Colonic mucosa (tissue), 4 donors: ENCODE data around the gene ABHD4. TPM values are rescaled to one million over a fixed set of nuclear protein-coding genes. Genes with fewer than 3 reads are reported as not detected.
"Not testable (repeated sequence)": the region's sequence is repeated elsewhere in the genome, so short reads cannot be mapped to it uniquely, and the experiment has no call there.

Experiments
- DNase-seq: peaks from one replicate; pipeline ENCODE4 v3.0.0-alpha.2; 2020
- H3K27ac ChIP-seq: fragments of 200-600 bp; one replicate; pipeline ENCODE4 v1.8.0; 2021
- H3K27me3 ChIP-seq: fragments of 200-600 bp; one replicate; pipeline ENCODE4 v1.8.0; 2021
- H3K36me3 ChIP-seq: fragments of 200-600 bp; one replicate; pipeline ENCODE4 v1.8.0; 2021
- H3K4me1 ChIP-seq: fragments of 200-600 bp; one replicate; pipeline ENCODE4 v1.8.0; 2021; ENCODE audit warnings: mild to moderate bottlenecking
- H3K4me3 ChIP-seq: fragments of 200-600 bp; one replicate; pipeline ENCODE4 v1.8.0; 2021
- H3K9ac ChIP-seq, 2 donors: one replicate each; pipeline ENCODE4 v1.7.0; 2013; ENCODE audit warnings: control low read depth in 2 of 2, low read depth in 2 of 2, low read length in 2 of 2
- H3K9me3 ChIP-seq: fragments of 200-600 bp; one replicate; pipeline ENCODE4 v1.8.0; 2021
- intact Hi-C: fragments of 100-400 bp; cut with DNase I; formaldehyde crosslinking; loops from one replicate; pipeline ENCODE4 v1.14.1; 2022
- total RNA-seq, 2 donors: library from RNA; stranded (reverse); fragmentation: NEBNext Ultra II Directional in 1 of 2; extraction: Animal tissue kit (Norgen Biotek cat#: 25700) in 1 of 2; gene quantifications; one replicate each; pipeline ENCODE4 v1.2.1, GENCODE V29; 2021
- TF ChIP-seq, protein P1 (sequence below): fragments of 200-600 bp; IDR thresholded peaks from one replicate; pipeline ENCODE4 v1.8.0; 2022; ENCODE audit warnings: antibody characterized with exemption, mild to moderate bottlenecking
- donor health status: healthy.
- donor health status: DM: no; HTN: no; CAD: no.
- donor health status: DM: no; HTN: no; CAD: no.

Gene ABHD4
- total RNA-seq, 2 donors from 2014 or later: 14.5 to 32.4 TPM

DNA sequence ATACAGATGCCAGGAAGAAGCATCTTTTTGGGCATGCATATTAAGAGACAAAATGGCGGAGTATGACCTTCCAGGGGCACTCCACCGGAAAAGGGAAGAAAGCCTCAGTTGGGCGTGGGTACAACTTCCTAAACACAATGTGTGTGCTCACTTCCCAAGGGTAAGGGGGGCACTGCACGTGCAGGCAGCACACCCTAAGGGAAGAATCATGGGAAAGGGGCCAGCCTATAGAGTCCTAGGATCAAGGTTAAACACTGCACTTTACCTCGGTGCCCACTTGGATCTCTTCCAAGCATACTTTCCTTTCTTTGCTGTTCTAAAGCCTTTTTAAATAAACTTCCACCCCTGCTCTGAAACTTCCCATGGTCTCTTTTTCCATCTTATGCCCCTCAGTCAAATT is 31.3 kb downstream of the ABHD4 start:
- intact Hi-C loops: no loop called here
- Histone ChIP-seq H3K27me3 (no peaks in the 10 kb centered on the region), H3K4me3 (no peak overlapping the region), H3K27ac (no peak overlapping the region), H3K9ac (no peak overlapping the region), H3K9me3 (no peaks in the 10 kb centered on the region), H3K4me1 (no peaks in the 10 kb centered on the region), H3K36me3 (no peaks in the 10 kb centered on the region)
- TF ChIP-seq, protein P1, sequence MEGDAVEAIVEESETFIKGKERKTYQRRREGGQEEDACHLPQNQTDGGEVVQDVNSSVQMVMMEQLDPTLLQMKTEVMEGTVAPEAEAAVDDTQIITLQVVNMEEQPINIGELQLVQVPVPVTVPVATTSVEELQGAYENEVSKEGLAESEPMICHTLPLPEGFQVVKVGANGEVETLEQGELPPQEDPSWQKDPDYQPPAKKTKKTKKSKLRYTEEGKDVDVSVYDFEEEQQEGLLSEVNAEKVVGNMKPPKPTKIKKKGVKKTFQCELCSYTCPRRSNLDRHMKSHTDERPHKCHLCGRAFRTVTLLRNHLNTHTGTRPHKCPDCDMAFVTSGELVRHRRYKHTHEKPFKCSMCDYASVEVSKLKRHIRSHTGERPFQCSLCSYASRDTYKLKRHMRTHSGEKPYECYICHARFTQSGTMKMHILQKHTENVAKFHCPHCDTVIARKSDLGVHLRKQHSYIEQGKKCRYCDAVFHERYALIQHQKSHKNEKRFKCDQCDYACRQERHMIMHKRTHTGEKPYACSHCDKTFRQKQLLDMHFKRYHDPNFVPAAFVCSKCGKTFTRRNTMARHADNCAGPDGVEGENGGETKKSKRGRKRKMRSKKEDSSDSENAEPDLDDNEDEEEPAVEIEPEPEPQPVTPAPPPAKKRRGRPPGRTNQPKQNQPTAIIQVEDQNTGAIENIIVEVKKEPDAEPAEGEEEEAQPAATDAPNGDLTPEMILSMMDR: no peak
- DNase-seq: no peak

DNA sequence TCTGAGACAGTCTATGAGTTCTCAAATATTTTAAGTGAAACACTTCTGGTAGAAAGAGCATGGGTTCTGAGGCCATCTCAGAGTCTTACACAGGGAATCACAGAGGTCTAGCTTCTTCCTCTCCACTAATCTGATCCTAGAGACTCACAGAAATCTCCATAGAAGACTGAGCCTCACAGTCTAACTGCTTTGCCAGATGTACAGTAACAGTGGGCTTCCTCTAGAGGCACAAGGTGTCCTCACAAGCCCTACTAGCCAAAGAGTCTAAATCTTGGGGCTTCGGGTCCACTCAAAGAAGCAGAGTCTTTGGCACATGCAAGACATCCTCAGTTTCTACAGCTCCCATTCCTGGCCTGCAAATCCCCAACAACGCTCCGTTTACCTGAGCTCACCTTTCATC is 32.0 kb downstream of the ABHD4 start:
- DNase-seq: no peak
- TF ChIP-seq, protein P1: no peak
- Histone ChIP-seq H3K27ac (no peak overlapping the region), H3K4me3 (no peak overlapping the region), H3K9me3 (no peaks in the 10 kb centered on the region), H3K36me3 (no peaks in the 10 kb centered on the region), H3K4me1 (no peaks in the 10 kb centered on the region), H3K9ac (no peak overlapping the region), H3K27me3 (no peaks in the 10 kb centered on the region)
- intact Hi-C loops: no loop called here

DNA sequence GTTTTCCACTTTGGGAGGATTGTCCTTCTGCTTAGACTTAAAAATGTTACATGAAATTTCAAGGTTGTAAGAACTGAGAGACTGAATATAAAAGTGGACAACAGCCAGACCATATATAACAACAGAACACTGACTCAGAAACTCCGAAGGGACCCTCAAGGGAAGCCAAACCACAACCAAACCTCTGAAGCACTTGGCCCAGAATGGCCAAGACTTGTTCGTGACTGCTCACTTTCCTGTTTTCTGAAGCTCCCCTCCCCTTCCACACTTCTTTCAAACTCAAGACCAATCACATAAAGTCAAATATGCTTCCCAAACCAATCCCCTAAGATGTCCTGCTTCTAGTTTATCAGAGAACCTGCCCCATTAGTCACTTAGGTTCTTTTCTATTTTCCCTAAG is 32.4 kb downstream of the ABHD4 start:
- no peak for DNase-seq
- no peak overlapping the region for H3K9ac ChIP-seq
- no peaks in the 10 kb centered on the region for H3K4me1 ChIP-seq
- no peak overlapping the region for H3K4me3 ChIP-seq
- H3K27ac ChIP-seq: no peak overlapping the region
- TF ChIP-seq, protein P1: no peak
- intact Hi-C loops: no loop called here
- H3K27me3 ChIP-seq: no peaks in the 10 kb centered on the region
- H3K36me3 ChIP-seq: no peaks in the 10 kb centered on the region
- H3K9me3 ChIP-seq: no peaks in the 10 kb centered on the region

DNA sequence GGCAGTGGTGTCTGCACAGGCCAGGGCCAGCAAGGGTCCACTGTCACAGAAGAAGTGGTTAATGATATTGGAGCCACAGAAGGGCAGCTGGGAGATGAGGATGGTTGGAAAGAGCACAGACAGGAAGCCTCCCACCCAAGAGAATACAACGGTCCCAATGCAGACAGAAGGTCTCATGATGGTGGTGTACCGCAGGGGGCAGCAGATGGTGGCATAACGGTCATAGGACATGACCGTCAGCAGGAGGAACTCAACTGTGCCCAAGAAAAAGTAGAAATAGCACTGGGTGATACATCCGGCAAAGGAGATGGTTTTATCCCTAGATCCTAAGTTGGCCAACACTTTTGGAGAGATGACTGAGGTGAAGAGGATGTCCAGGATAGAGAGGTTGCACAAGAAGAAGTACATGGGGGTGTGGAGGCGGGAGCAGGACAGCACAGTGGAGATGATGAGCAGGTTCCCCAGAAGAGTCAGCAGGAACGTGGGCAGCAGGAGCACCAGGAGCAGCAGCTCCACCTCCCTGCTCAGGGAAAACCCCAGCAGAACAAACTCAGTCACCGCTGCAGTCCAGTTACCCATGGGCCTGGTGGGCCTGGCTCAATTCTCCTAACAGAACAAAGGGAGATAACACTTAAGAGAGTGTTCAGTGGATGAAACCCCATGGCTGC is 36.3 kb downstream of the ABHD4 start:
- Histone ChIP-seq H3K9me3 (no peaks in the 10 kb centered on the region), H3K36me3 (no peaks in the 10 kb centered on the region), H3K4me1 (no peaks in the 10 kb centered on the region), H3K27me3 (no peaks in the 10 kb centered on the region), H3K4me3 (no peak overlapping the region), H3K27ac (no peak overlapping the region), H3K9ac (no peak overlapping the region)
- TF ChIP-seq, protein P1: no peak
- no peak for DNase-seq
- intact Hi-C loops: no loop called here

DNA sequence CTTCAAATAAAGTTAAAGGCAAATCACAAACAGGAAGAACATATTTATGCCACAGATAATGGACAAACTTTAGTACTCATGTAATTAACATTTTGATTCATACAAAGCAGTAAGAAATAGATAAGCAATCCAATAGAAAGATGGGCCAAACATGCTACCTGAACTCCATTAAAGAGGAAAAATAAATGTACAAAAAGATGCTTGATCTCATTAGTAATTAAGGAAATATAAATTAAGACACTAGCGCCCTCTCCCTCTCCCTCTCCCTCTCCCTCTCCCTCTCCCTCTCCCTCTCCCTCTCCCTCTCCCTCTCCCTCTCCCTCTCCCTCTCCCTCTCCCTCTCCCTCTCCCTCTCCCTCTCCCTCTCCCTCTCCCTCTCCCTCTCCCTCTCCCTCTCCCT is 37.9 kb downstream of the ABHD4 start:
- H3K9me3 ChIP-seq, DNase-seq, H3K27ac ChIP-seq, H3K27me3 ChIP-seq, intact Hi-C loops, H3K9ac ChIP-seq, H3K4me3 ChIP-seq, H3K4me1 ChIP-seq, H3K36me3 ChIP-seq: not testable (repeated sequence)

DNA sequence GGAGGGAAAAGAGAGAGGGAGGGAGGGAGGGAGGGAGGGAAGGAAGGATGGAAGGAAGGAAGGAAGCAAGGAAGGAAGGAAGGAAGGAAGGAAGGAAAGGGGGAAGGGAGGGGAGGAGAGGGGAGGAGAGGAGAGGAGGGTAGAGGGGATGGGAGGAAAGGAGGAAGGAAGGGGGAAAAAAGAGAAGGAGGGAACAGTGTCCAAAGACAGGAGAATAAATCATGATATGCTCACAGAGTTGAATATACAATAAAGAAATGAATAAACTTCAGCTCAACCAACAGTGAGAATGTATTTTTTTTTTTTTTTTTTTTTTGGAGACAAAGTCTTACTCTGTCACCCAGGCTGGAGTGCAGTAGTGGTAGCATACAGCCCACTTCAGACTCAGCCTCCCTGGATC is 42.1 kb downstream of the ABHD4 start:
- Histone ChIP-seq H3K9me3 (no peaks in the 10 kb centered on the region), H3K4me1 (no peaks in the 10 kb centered on the region), H3K4me3 (no peak overlapping the region), H3K9ac (no peak overlapping the region), H3K27ac (no peak overlapping the region), H3K27me3 (no peaks in the 10 kb centered on the region), H3K36me3 (no peaks in the 10 kb centered on the region)
- DNase-seq: no peak
- intact Hi-C loops: no loop called here
- TF ChIP-seq, protein P1: no peak
